Mesenchymal stem cell (in vitro differentiated cells and primary cell): ENCODE measurements around the gene CDHR4. TPM values are rescaled to one million over a fixed set of nuclear protein-coding genes. Genes with fewer than 3 reads are reported as not detected.

ENCODE experiments used
- DNase-seq: peaks from one replicate; pipeline ENCODE4 v3.0.0-alpha.2; 2013
- H2AFZ ChIP-seq: one replicate; pipeline ENCODE4 v1.6.1; 2013; ENCODE audit warnings: low read depth, mild to moderate bottlenecking, control low read depth, inconsistent platforms, low read length, moderate library complexity
- H2AK5ac ChIP-seq: 2 replicates; pipeline ENCODE4 v1.6.1; 2013; ENCODE audit warnings: low read length, moderate library complexity, mild to moderate bottlenecking, inconsistent platforms; ENCODE audit not compliant: severe bottlenecking
- H2BK120ac ChIP-seq: one replicate; pipeline ENCODE4 v1.6.1; 2013; ENCODE audit warnings: low read depth, mild to moderate bottlenecking, inconsistent platforms, low read length, moderate library complexity
- H2BK12ac ChIP-seq, 2 experiments: one replicate each; pipeline ENCODE4 v1.6.1; 2013; ENCODE audit warnings: inconsistent platforms in 2 of 2, low read length in 2 of 2, mild to moderate bottlenecking in 2 of 2, moderate library complexity in 2 of 2, control low read depth in 1 of 2
- H2BK15ac ChIP-seq: one replicate; pipeline ENCODE4 v1.6.1; 2013; ENCODE audit warnings: mild to moderate bottlenecking, low read depth, inconsistent platforms; ENCODE audit not compliant: poor library complexity, severe bottlenecking
- H2BK5ac ChIP-seq: 2 replicates; pipeline ENCODE4 v1.6.1; 2013; ENCODE audit warnings: low read depth, mild to moderate bottlenecking, low read length, control low read depth, inconsistent platforms; ENCODE audit not compliant: poor library complexity, severe bottlenecking
- H3K14ac ChIP-seq, 2 experiments: one replicate each; pipeline ENCODE4 v1.6.1; 2013; ENCODE audit warnings: inconsistent platforms in 2 of 2, low read length in 2 of 2, control low read depth in 1 of 2, mild to moderate bottlenecking in 1 of 2, moderate library complexity in 1 of 2
- H3K18ac ChIP-seq, 2 experiments: one replicate each; pipeline ENCODE4 v1.6.1; 2013; ENCODE audit warnings: inconsistent platforms in 2 of 2, low read length in 2 of 2, control low read depth in 1 of 2, low read depth in 1 of 2, mild to moderate bottlenecking in 1 of 2
- H3K23ac ChIP-seq, 2 experiments: one replicate each; pipeline ENCODE4 v1.6.1; 2013; ENCODE audit warnings: inconsistent platforms in 2 of 2, low read length in 2 of 2, mild to moderate bottlenecking in 2 of 2, moderate library complexity in 2 of 2, control low read depth in 1 of 2
- H3K27ac ChIP-seq: 2 replicates; pipeline ENCODE4 v1.5.1; 2013; ENCODE audit warnings: mild to moderate bottlenecking, moderate library complexity, low read length, control low read depth, inconsistent platforms; ENCODE audit not compliant: poor library complexity, severe bottlenecking
- H3K27me3 ChIP-seq, 2 experiments: 2 replicates each; pipeline versions ENCODE4 v1.6.1 to v1.7.0; 2013; ENCODE audit warnings: low read length in 2 of 2, mild to moderate bottlenecking in 2 of 2, moderate library complexity in 2 of 2, control low read depth in 1 of 2, inconsistent platforms in 1 of 2; ENCODE audit not compliant: control insufficient read depth in 1 of 2, insufficient read depth in 1 of 2
- H3K36me3 ChIP-seq, 2 experiments: 2 replicates each; pipeline versions ENCODE4 v1.6.1 to v1.7.0; 2013; ENCODE audit warnings: low read length in 2 of 2, control low read depth in 1 of 2, inconsistent platforms in 1 of 2, low read depth in 1 of 2, mild to moderate bottlenecking in 1 of 2; ENCODE audit not compliant: insufficient read depth in 2 of 2, control insufficient read depth in 1 of 2
- H3K4ac ChIP-seq, 2 experiments: one replicate each; pipeline ENCODE4 v1.6.1; 2013; ENCODE audit warnings: inconsistent platforms in 2 of 2, low read length in 2 of 2, mild to moderate bottlenecking in 2 of 2, moderate library complexity in 2 of 2, control low read depth in 1 of 2, low read depth in 1 of 2
- H3K4me1 ChIP-seq: 2 replicates; pipeline ENCODE4 v1.6.1; 2013; ENCODE audit warnings: low read depth, low read length, control low read depth; ENCODE audit not compliant: control insufficient read depth, insufficient read depth
- H3K4me2 ChIP-seq: 2 replicates; pipeline ENCODE4 v1.6.1; 2013; ENCODE audit warnings: low read length, mild to moderate bottlenecking, inconsistent platforms; ENCODE audit not compliant: poor library complexity, severe bottlenecking
- H3K4me3 ChIP-seq, 2 experiments: 2 replicates each; pipeline versions ENCODE4 v1.5.1 to v1.7.0; 2013; ENCODE audit warnings: low read length in 2 of 2, mild to moderate bottlenecking in 2 of 2, control low read depth in 1 of 2, low read depth in 1 of 2; ENCODE audit not compliant: insufficient read depth in 1 of 2
- H3K79me1 ChIP-seq: replicated peaks from 2 replicates; pipeline ENCODE4 v1.6.1; 2013; ENCODE audit warnings: mild to moderate bottlenecking, control low read depth, low read length, inconsistent platforms; ENCODE audit not compliant: poor library complexity, severe bottlenecking
- H3K9ac ChIP-seq: 2 replicates; pipeline ENCODE4 v1.7.0; 2013; ENCODE audit warnings: mild to moderate bottlenecking, low read length, moderate library complexity
- H3K9me3 ChIP-seq: 2 replicates; pipeline ENCODE4 v1.7.0; 2013; ENCODE audit warnings: mild to moderate bottlenecking, low read length; ENCODE audit not compliant: control insufficient read depth
- H4K8ac ChIP-seq: one replicate; pipeline ENCODE4 v1.6.1; 2013; ENCODE audit warnings: inconsistent platforms, mild to moderate bottlenecking, low read length, moderate library complexity
- H4K91ac ChIP-seq: one replicate; pipeline ENCODE4 v1.6.1; 2013; ENCODE audit warnings: mild to moderate bottlenecking, low read length, inconsistent platforms
- WGBS: methylation state at CpG from one replicate; pipeline ENCODE4 v1.1.7; 2013; ENCODE audit warnings: mixed read lengths; 5-methylcytosine and 5-hydroxymethylcytosine counted together
- small RNA-seq: library from polyadenylated mRNA; stranded (forward); fragments of <200 nt; extraction: miRNeasy Mini kit (QIAGEN cat#:217004); gene quantifications from one replicate; pipeline ENCODE3, GENCODE V24; 2013; ENCODE audit warnings: low read depth

The CDHR4 gene

GRCh38 chr3:49747792-49748480 lies 51.7 kb downstream of the CDHR4 start:
- H3K18ac ChIP-seq = peak overlapping the region in 1 of 2 experiments; percentile 18
- no peak overlapping the region for H2BK15ac ChIP-seq
- peaks cover 18% of the 10 kb centered on the region for H3K79me1 ChIP-seq
- no peak overlapping the region for H3K4me3 ChIP-seq
- peak overlapping the region; percentile 17 for H3K9ac ChIP-seq
- no peak overlapping the region for H4K8ac ChIP-seq
- peaks cover 13% of the 10 kb centered on the region for H3K4me1 ChIP-seq
- no peak overlapping the region for H2BK5ac ChIP-seq
- no peak overlapping the region for H2AFZ ChIP-seq
- no peak overlapping the region for H3K23ac ChIP-seq
- no peaks in the 10 kb centered on the region for H3K27me3 ChIP-seq
- H2BK120ac ChIP-seq = no peak overlapping the region
- peak overlapping the region; percentile 51 for H3K27ac ChIP-seq
- H3K4ac ChIP-seq = no peak overlapping the region
- peak; percentile 85 for DNase-seq
- 91% methylated on average over 13 of the region's 13 CpGs for whole genome bisulfite sequencing
- H2AK5ac ChIP-seq = no peak overlapping the region
- no peak overlapping the region for H3K14ac ChIP-seq
- H3K9me3 ChIP-seq = no peaks in the 10 kb centered on the region
- H3K4me2 ChIP-seq = no peak overlapping the region
- no peak overlapping the region for H2BK12ac ChIP-seq
- H4K91ac ChIP-seq = no peak overlapping the region
- peaks cover 6 to 37% of the 10 kb centered on the region in 2 experiments for H3K36me3 ChIP-seq

DNA sequence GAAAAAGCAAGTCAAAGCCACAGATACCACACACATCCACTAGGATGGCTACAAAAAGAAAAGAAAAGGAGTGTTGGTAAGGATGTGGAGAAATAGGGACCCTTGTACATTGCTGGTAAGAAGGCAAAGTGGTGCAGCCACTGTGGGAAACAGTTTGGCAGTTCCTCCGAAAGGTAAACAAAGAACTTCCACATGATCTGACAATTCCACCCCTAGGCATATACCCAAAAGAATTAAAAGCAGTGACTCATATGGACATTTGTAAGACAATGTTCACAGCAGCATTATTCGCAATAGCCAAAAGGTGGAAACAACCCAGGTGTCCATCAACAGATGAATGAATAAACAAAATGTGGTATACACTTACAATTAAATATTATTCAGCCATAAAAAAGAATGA lies 53.7 kb downstream of the CDHR4 start:
- Histone ChIP-seq H4K91ac (no peak overlapping the region), H2BK12ac (no peak overlapping the region), H3K27ac (no peak overlapping the region), H3K27me3 (no peaks in the 10 kb centered on the region), H3K18ac (no peak overlapping the region), H2BK15ac (no peak overlapping the region), H3K4me2 (no peak overlapping the region), H3K9me3 (no peaks in the 10 kb centered on the region), H2BK5ac (no peak overlapping the region), H3K14ac (no peak overlapping the region), H2BK120ac (no peak overlapping the region), H3K4ac (no peak overlapping the region), H3K4me3 (no peak overlapping the region), H3K9ac (no peak overlapping the region), H4K8ac (no peak overlapping the region), H2AFZ (no peak overlapping the region), H3K79me1 (peaks cover 22% of the 10 kb centered on the region), H3K23ac (no peak overlapping the region), H3K4me1 (peaks cover 13% of the 10 kb centered on the region), H3K36me3 (peaks cover 11 to 51% of the 10 kb centered on the region in 2 experiments), H2AK5ac (no peak overlapping the region)
- 83% methylated on average over 2 of the region's 2 CpGs for WGBS
- DNase-seq = peak; percentile 54

Small RNA genes lying within 50 kb of the gene (small RNA-seq; reads per million reads assigned to genes)
- gene COX6CP14 = not detected
